ENCODE measurements around the gene ZSCAN5B.
"Not testable (repeated sequence)": the region's sequence is repeated elsewhere in the genome, so short reads cannot be mapped to it uniquely, and the experiment has no call there.

GRCh38 chr19:56221442-56221841, 23.9 kb upstream of the ZSCAN5B start:
- not testable (repeated sequence) for TF ChIP-seq CTCF (IDR thresholded peaks at IDR 0.05); POLR2A (IDR thresholded peaks at IDR 0.05; ENCODE audit: low read depth)

Measured in esophagus muscularis mucosa (tissue), 3 donors.